Measurements from ENCODE around the gene CSRNP3. TPM values are rescaled to one million over a fixed set of nuclear protein-coding genes. Genes with fewer than 3 reads are reported as not detected.

Gene CSRNP3
- total and polyA plus RNA-seq, 12 donors: 1.3 to 20.1 (median 4.9) TPM

- no peak overlapping the region for H3K4me3 ChIP-seq
- no peaks in the 10 kb centered on the region for H3K27me3 ChIP-seq
- H3K9me3 ChIP-seq (replicated peaks in 1 of 3): no peaks in the 10 kb centered on the region
- no peak for TF ChIP-seq POLR2A (IDR thresholded peaks at IDR 0.05)
- TF ChIP-seq, protein P1, sequence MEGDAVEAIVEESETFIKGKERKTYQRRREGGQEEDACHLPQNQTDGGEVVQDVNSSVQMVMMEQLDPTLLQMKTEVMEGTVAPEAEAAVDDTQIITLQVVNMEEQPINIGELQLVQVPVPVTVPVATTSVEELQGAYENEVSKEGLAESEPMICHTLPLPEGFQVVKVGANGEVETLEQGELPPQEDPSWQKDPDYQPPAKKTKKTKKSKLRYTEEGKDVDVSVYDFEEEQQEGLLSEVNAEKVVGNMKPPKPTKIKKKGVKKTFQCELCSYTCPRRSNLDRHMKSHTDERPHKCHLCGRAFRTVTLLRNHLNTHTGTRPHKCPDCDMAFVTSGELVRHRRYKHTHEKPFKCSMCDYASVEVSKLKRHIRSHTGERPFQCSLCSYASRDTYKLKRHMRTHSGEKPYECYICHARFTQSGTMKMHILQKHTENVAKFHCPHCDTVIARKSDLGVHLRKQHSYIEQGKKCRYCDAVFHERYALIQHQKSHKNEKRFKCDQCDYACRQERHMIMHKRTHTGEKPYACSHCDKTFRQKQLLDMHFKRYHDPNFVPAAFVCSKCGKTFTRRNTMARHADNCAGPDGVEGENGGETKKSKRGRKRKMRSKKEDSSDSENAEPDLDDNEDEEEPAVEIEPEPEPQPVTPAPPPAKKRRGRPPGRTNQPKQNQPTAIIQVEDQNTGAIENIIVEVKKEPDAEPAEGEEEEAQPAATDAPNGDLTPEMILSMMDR (IDR thresholded peaks at IDR 0.05): no peak
- 82 to 89% (median 85%) methylated on average over 1 of the region's 1 CpG for WGBS, 4 donors
- no peak overlapping the region for H3K27ac ChIP-seq
- no peak for DNase-seq
- intact Hi-C loops (cut with DNase I): no loop called here
- no peaks in the 10 kb centered on the region for H3K36me3 ChIP-seq (replicated peaks in 1 of 2)
- no peaks in the 10 kb centered on the region for H3K4me1 ChIP-seq (replicated peaks in 1 of 2)
Observed at GRCh38 chr2:165434865-165435496, 34.5 kb upstream of the CSRNP3 start.

GRCh38 chr2:165435611-165436010 is 33.9 kb upstream of the CSRNP3 start:
- TF ChIP-seq, protein P1 (IDR thresholded peaks at IDR 0.05): no peak
- TF ChIP-seq POLR2A (IDR thresholded peaks at IDR 0.05): no peak
- 64 to 81% (median 73%) methylated on average over 1 of the region's 1 CpG for WGBS, 4 donors
- H3K27me3 ChIP-seq: no peaks in the 10 kb centered on the region
- no peak overlapping the region for H3K27ac ChIP-seq
- intact Hi-C loops (cut with DNase I): no loop called here
- DNase-seq: no peak
- peaks cover 0 to 6% of the 10 kb centered on the region in 2 donors for H3K4me1 ChIP-seq (replicated peaks in 1 of 2)
- no peaks in the 10 kb centered on the region for H3K9me3 ChIP-seq (replicated peaks in 1 of 3)
- H3K4me3 ChIP-seq: no peak overlapping the region
- H3K36me3 ChIP-seq (replicated peaks in 1 of 2): no peaks in the 10 kb centered on the region

DNA sequence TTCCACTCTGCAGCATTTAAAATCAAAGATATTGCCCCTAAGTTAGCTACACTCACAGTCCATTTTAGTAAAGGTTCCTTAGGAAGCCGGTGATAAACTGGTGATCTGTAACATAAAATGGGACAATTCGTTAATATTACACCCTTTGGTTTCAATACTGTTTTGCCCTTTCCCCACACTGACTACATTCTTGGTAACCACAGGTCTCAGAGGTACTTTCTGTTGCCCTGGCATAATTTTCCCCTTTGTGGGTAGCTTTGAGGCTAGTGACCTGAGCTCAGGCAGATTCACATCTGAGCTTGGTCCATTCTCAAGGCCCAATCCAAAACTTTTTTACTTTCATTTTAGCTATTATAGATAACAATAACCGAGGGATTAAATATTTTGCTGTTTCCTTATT is 32.9 kb upstream of the CSRNP3 start:
- WGBS, 4 donors: 79 to 87% (median 81%) methylated on average over 3 of the region's 3 CpGs
- intact Hi-C loops (cut with DNase I): no loop called here
- H3K4me1 ChIP-seq (replicated peaks in 1 of 2): peaks cover 0 to 6% of the 10 kb centered on the region in 2 donors
- no peak overlapping the region for H3K4me3 ChIP-seq
- H3K36me3 ChIP-seq (replicated peaks in 1 of 2): no peaks in the 10 kb centered on the region
- no peak overlapping the region for H3K27ac ChIP-seq
- TF ChIP-seq, protein P1 (IDR thresholded peaks at IDR 0.05): no peak
- TF ChIP-seq POLR2A (IDR thresholded peaks at IDR 0.05): no peak
- no peaks in the 10 kb centered on the region for H3K27me3 ChIP-seq
- no peaks in the 10 kb centered on the region for H3K9me3 ChIP-seq (replicated peaks in 1 of 3)
- no peak for DNase-seq

DNA sequence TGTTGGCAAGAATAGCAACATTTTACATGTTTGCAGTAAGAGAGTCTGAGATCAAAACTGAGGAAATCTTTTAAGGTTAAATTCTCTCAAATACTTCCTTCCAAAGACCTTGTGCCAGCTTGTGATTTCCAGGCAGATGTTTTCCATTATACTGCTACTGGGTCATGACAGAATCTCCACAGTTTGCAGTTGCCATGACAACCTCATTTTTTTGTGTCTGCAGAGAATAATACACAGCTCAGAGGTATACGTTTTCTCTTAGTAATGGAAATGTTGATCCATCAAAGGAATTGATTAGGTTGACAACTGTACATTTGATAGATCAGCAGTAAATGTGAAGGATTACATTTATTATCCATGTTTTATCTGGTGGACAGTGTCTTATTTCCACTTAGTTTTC is 29.1 kb upstream of the CSRNP3 start:
- Histone ChIP-seq H3K27ac (no peak overlapping the region), H3K36me3 (replicated peaks in 1 of 2) (no peaks in the 10 kb centered on the region), H3K4me1 (replicated peaks in 1 of 2) (peaks cover 0 to 6% of the 10 kb centered on the region in 2 donors), H3K27me3 (no peaks in the 10 kb centered on the region), H3K9me3 (replicated peaks in 1 of 3) (no peaks in the 10 kb centered on the region), H3K4me3 (no peak overlapping the region)
- TF ChIP-seq, protein P1 (IDR thresholded peaks at IDR 0.05): no peak
- TF ChIP-seq POLR2A (IDR thresholded peaks at IDR 0.05): no peak
- intact Hi-C loops (cut with DNase I): no loop called here
- 6 to 11% (median 8%) methylated on average over 1 of the region's 1 CpG for WGBS, 4 donors
- no peak for DNase-seq
